Measurements from ENCODE around the gene P3R3URF. TPM values are rescaled to one million over a fixed set of nuclear protein-coding genes. Genes with fewer than 3 reads are reported as not detected.

Gene P3R3URF
- total RNA-seq, 1 donor from 2014 or later, result not detected

- FAIRE-seq (no peak), DNase-seq (ENCODE audit: low spot score in 2 of 2) (no peak)
Observed at GRCh38 chr1:46134660-46135331, 41.5 kb downstream of the P3R3URF start.

GRCh38 chr1:46133781-46134350 lies 42.4 kb downstream of the P3R3URF start:
- FAIRE-seq (no peak), DNase-seq (ENCODE audit: low spot score in 2 of 2) (no peak)

- FAIRE-seq (no peak), DNase-seq (ENCODE audit: low spot score in 2 of 2) (no peak)
Observed at GRCh38 chr1:46133181-46133658, 43.1 kb downstream of the P3R3URF start.

GRCh38 chr1:46132529-46133180 lies 43.6 kb downstream of the P3R3URF start, which contains the start of gene PIK3R3:
Gene PIK3R3, minus strand, starts transcription at chr1:46132629. Its CDS starts 677 bp downstream, at chr1:46131952.
- FAIRE-seq (no peak), DNase-seq (ENCODE audit: low spot score in 2 of 2) (peak; percentile 86 to 92)

GRCh38 chr1:46131712-46132528 lies 44.4 kb downstream of the P3R3URF start:
- DNase-seq (ENCODE audit: low spot score in 2 of 2), result no peak
- FAIRE-seq, result no peak

GRCh38 chr1:46131093-46131492 lies 45.2 kb downstream of the P3R3URF start:
- DNase-seq (ENCODE audit: low spot score in 2 of 2) (no peak), FAIRE-seq (no peak)

GRCh38 chr1:46130606-46131005 lies 45.7 kb downstream of the P3R3URF start:
- no peak for DNase-seq (ENCODE audit: low spot score in 2 of 2)
- no peak for FAIRE-seq

GRCh38 chr1:46130121-46130520 lies 46.2 kb downstream of the P3R3URF start:
- DNase-seq (ENCODE audit: low spot score in 2 of 2) (no peak), FAIRE-seq (no peak)

- FAIRE-seq, result no peak
- no peak for DNase-seq (ENCODE audit: low spot score in 2 of 2)
Observed at GRCh38 chr1:46128344-46128743, 47.9 kb downstream of the P3R3URF start.

Small RNA genes lying within 50 kb of the gene (small RNA-seq; reads per million reads assigned to genes)
- gene AL672043.1, result not detected

Other genes with a start within 250 kb of the P3R3URF start
- 33.4 TPM for gene PIK3R3, start 43.9 kb downstream of the P3R3URF start, total RNA-seq
- gene TSPAN1, start 1.4 kb downstream of the P3R3URF start, total RNA-seq, result 0.82 TPM
- 40.4 TPM for gene POMGNT1, start 21.9 kb upstream of the P3R3URF start, total RNA-seq
- 2.4 TPM for gene LURAP1, start 26.8 kb upstream of the P3R3URF start, total RNA-seq
- 0.82 TPM for gene RAD54L, start 71.3 kb upstream of the P3R3URF start, total RNA-seq
- gene LRRC41, start 127.1 kb upstream of the P3R3URF start, total RNA-seq, result 51.0 TPM
- 326 TPM for gene UQCRH, start 127.2 kb upstream of the P3R3URF start, total RNA-seq
- gene NSUN4, start 164.3 kb upstream of the P3R3URF start, total RNA-seq, result 7.7 TPM
- gene FAAH, start 217.8 kb upstream of the P3R3URF start, total RNA-seq, result 19.6 TPM

All from frontal cortex (tissue), 4 donors.